Astrocyte (in vitro differentiated cells and primary cell): ENCODE measurements around the gene ATXN7L1.

Source experiments
- CTCF ChIP-seq: IDR thresholded peaks from 2 replicates; pipeline ENCODE4 v1.5.1; 2011; ENCODE audit warnings: low read depth, mild to moderate bottlenecking, inconsistent platforms, low read length, moderate library complexity; ENCODE audit not compliant: insufficient read depth
- EZH2 ChIP-seq: IDR thresholded peaks from 2 replicates; pipeline ENCODE4 v1.6.1; 2012; ENCODE audit warnings: mild to moderate bottlenecking, low read length, inconsistent platforms; ENCODE audit not compliant: insufficient read depth

- peak; percentile 71 for TF ChIP-seq CTCF
- TF ChIP-seq EZH2: no peak
Observed at GRCh38 chr7:105652359-105652993, 223.9 kb downstream of the ATXN7L1 start.
